Brain microvascular endothelial cell (primary cell): ENCODE results near the gene NELL2.

ENCODE experiments used
- DNase-seq: peaks from one replicate; pipeline ENCODE4 v3.0.0-alpha.2; 2020
- H3K27ac ChIP-seq: fragments of 250-450 bp; sonication (Bioruptor Pico); 2 replicates; pipeline ENCODE4 v1.5.1; 2020; ENCODE audit warnings: mild to moderate bottlenecking, moderate library complexity
- H3K27me3 ChIP-seq: fragments of 250-450 bp; sonication (Bioruptor Pico); replicated peaks from 2 replicates; pipeline ENCODE4 v1.5.1; 2020; ENCODE audit warnings: mild to moderate bottlenecking
- H3K36me3 ChIP-seq: fragments of 250-450 bp; sonication (Bioruptor Pico); replicated peaks from 2 replicates; pipeline ENCODE4 v1.5.1; 2020; ENCODE audit warnings: mild to moderate bottlenecking
- H3K4me3 ChIP-seq: 2 replicates; pipeline ENCODE4 v1.5.1; 2011; ENCODE audit warnings: low read depth, mild to moderate bottlenecking, control low read depth, low read length, moderate library complexity
- CTCF ChIP-seq: IDR thresholded peaks from 2 replicates; pipeline ENCODE4 v1.5.1; 2011; ENCODE audit warnings: low read depth, mild to moderate bottlenecking, moderate library complexity, low read length, control low read depth, inconsistent platforms; ENCODE audit errors: missing control alignments
- in situ Hi-C: cut with HindIII; loops from 2 replicates; pipeline ENCODE4 v1.10.0; 2017; ENCODE audit warnings: low sequenced_read_pairs, low pct_ligation_motif_present

Gene NELL2

GRCh38 chr12:44582521-44582920 is 293.6 kb downstream of the NELL2 start:
- in situ Hi-C loops = no loop called here
- DNase-seq = no peak
- Histone ChIP-seq H3K36me3 (no peaks in the 10 kb centered on the region), H3K27ac (no peak overlapping the region), H3K4me3 (no peak overlapping the region), H3K27me3 (no peaks in the 10 kb centered on the region)
- TF ChIP-seq CTCF = no peak

GRCh38 chr12:44581642-44582242 is 294.4 kb downstream of the NELL2 start:
- no peak for TF ChIP-seq CTCF
- DNase-seq = no peak

GRCh38 chr12:44574586-44574985 is 301.5 kb downstream of the NELL2 start:
- Histone ChIP-seq H3K4me3 (no peak overlapping the region), H3K27ac (no peak overlapping the region), H3K27me3 (no peaks in the 10 kb centered on the region), H3K36me3 (no peaks in the 10 kb centered on the region)
- no peak for TF ChIP-seq CTCF
- in situ Hi-C loops = no loop called here
- DNase-seq = peak; percentile 0

More at GRCh38 chr12:44581642-44582242, 294.4 kb downstream of the NELL2 start:
- H3K36me3 ChIP-seq = no peaks in the 10 kb centered on the region
- no peak overlapping the region for H3K27ac ChIP-seq
- H3K4me3 ChIP-seq = no peak overlapping the region
- no peaks in the 10 kb centered on the region for H3K27me3 ChIP-seq
- in situ Hi-C loops = no loop called here

- Histone ChIP-seq H3K36me3 (no peaks in the 10 kb centered on the region), H3K27me3 (no peaks in the 10 kb centered on the region), H3K4me3 (no peak overlapping the region), H3K27ac (no peak overlapping the region)
- DNase-seq = no peak
- in situ Hi-C loops = no loop called here
- no peak for TF ChIP-seq CTCF
Observed at GRCh38 chr12:44573723-44574122, 302.4 kb downstream of the NELL2 start.

- no peaks in the 10 kb centered on the region for H3K36me3 ChIP-seq
- in situ Hi-C loops = no loop called here
- no peak overlapping the region for H3K27ac ChIP-seq
- H3K27me3 ChIP-seq = no peaks in the 10 kb centered on the region
- no peak overlapping the region for H3K4me3 ChIP-seq
- TF ChIP-seq CTCF = no peak
- no peak for DNase-seq
Observed at GRCh38 chr12:44571006-44571550, 305.0 kb downstream of the NELL2 start.
